Peyer's patch (tissue), 4 donors: ENCODE results near the gene TGIF2. TPM values are rescaled to one million over a fixed set of nuclear protein-coding genes. Genes with fewer than 3 reads are reported as not detected.

Experiments
- DNase-seq, 3 donors: peaks; one replicate each; pipeline ENCODE4 v3.0.0-alpha.2; 2017 to 2019
- H3K27ac ChIP-seq, 4 donors: fragments of 200-600 bp; sonication (generic); one replicate each; pipeline ENCODE4 v1.5.1; 2016 to 2019
- H3K27me3 ChIP-seq, 2 donors: fragments of 200-600 bp; sonication (generic); one replicate each; pipeline ENCODE4 v1.5.1; 2019
- H3K36me3 ChIP-seq, 3 donors: fragments of 200-600 bp; sonication (generic); one replicate each; pipeline ENCODE4 v1.5.1; 2016 to 2019
- H3K4me1 ChIP-seq, 4 donors: fragments of 200-600 bp; sonication (generic); one replicate each; pipeline ENCODE4 v1.5.1; 2016 to 2019
- H3K4me3 ChIP-seq, 4 donors: fragments of 200-600 bp; sonication (generic); 1 replicate in 3 of 4; 2 replicates in 1 of 4; pipeline ENCODE4 v1.5.1; 2016 to 2019; ENCODE audit warnings: mild to moderate bottlenecking in 1 of 4
- H3K9me3 ChIP-seq, 4 donors: fragments of 200-600 bp; sonication (generic); one replicate each; pipeline ENCODE4 v1.5.1; 2016 to 2019; ENCODE audit warnings: mild to moderate bottlenecking in 1 of 4
- POLR2A ChIP-seq, 2 donors: fragments of 450-650 bp; IDR thresholded peaks; one replicate each; pipeline ENCODE4 v1.5.1; 2017; ENCODE audit warnings: antibody characterized with exemption in 2 of 2, mild to moderate bottlenecking in 2 of 2, moderate library complexity in 2 of 2
- total RNA-seq, 4 donors: library from RNA; depleted of rRNA; stranded (reverse); fragments of >200 nt; gene quantifications; one replicate each; pipeline ENCODE4 v1.1.0, GENCODE V29; 2016
- TF ChIP-seq, protein P1 (sequence below), 6 experiments: fragments of 450-650 bp in 4 of 6; fragments of 200-600 bp in 2 of 6; sonication (generic) in 1 of 6; IDR thresholded peaks; one replicate each; pipeline ENCODE4 v1.5.1; 2017 to 2019; ENCODE audit warnings: antibody characterized with exemption in 6 of 6, mild to moderate bottlenecking in 3 of 6, moderate library complexity in 1 of 6

Gene TGIF2
- total RNA-seq, 4 donors from 2014 or later: 2.6 to 8.4 (median 4.5) TPM

DNA sequence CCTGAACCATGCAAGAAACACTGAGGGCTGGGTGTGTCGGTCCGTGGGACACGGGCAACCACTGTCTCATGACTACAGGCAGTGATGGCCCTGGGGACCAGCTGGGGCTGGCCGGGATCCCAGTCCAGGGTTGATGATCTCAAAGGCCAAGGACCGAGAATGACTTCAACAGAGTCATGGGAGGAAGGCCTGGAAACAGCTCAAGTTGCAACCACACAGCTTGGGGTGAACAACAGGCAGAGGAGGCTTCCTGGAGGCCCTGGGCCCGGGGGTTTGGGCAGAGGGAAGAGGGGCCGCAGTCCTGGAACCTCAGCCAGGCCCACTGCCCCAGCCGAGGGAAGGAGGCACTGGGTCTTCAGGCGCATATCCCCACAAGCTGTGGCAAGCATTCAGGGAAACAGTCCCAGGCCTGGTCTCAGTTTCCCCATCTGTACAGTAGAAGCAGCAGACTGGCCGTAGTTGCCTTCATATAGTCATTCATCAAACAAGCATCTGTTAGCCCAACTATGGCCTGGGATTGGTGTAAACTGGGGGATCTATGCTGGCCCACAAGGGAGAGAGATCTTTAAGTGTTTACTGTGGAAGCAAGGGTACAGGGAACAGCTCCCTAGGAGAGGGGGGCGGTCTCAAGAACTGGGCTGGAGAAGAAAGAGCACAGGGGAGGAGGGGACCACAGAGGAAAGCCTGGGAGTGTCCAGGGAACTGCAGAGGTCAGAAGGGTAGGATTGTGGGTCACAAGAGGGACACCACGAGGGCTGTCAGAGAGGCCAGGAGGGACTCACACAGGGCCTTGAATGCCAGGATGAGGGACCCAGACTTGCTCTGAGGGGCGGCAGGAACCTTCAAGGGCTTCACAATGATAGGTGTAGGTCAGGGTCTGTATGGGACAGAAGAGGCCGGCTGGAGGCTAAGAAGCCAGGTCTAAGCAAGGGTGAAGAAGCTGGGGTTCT lies 29.9 kb upstream of the TGIF2 start:
- Histone ChIP-seq H3K36me3 (no peaks in the 10 kb centered on the region), H3K27me3 (no peaks in the 10 kb centered on the region), H3K4me1 (peaks cover 0 to 19% (median 0%) of the 10 kb centered on the region in 4 donors), H3K9me3 (no peaks in the 10 kb centered on the region), H3K4me3 (peak overlapping the region in 3 of 4 donors; percentile 49 to 60 (median 59)), H3K27ac (peak overlapping the region; percentile 49 to 87 (median 82))
- peak in 2 of 3 donors; percentile 86 to 90 for DNase-seq
- peak in 1 of 2 donors; percentile 43 for TF ChIP-seq POLR2A (IDR thresholded peaks at IDR 0.05)
- TF ChIP-seq, protein P1, sequence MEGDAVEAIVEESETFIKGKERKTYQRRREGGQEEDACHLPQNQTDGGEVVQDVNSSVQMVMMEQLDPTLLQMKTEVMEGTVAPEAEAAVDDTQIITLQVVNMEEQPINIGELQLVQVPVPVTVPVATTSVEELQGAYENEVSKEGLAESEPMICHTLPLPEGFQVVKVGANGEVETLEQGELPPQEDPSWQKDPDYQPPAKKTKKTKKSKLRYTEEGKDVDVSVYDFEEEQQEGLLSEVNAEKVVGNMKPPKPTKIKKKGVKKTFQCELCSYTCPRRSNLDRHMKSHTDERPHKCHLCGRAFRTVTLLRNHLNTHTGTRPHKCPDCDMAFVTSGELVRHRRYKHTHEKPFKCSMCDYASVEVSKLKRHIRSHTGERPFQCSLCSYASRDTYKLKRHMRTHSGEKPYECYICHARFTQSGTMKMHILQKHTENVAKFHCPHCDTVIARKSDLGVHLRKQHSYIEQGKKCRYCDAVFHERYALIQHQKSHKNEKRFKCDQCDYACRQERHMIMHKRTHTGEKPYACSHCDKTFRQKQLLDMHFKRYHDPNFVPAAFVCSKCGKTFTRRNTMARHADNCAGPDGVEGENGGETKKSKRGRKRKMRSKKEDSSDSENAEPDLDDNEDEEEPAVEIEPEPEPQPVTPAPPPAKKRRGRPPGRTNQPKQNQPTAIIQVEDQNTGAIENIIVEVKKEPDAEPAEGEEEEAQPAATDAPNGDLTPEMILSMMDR (IDR thresholded peaks at IDR 0.05): no peak

GRCh38 chr20:36544134-36545018 lies 29.0 kb upstream of the TGIF2 start:
- no peak for DNase-seq
- no peaks in the 10 kb centered on the region for H3K36me3 ChIP-seq
- H3K4me1 ChIP-seq: peaks cover 0 to 19% (median 0%) of the 10 kb centered on the region in 4 donors
- peak overlapping the region in 3 of 4 donors; percentile 32 to 87 (median 83) for H3K27ac ChIP-seq
- H3K9me3 ChIP-seq: no peaks in the 10 kb centered on the region
- H3K27me3 ChIP-seq: no peaks in the 10 kb centered on the region
- H3K4me3 ChIP-seq: peak overlapping the region in 1 of 4 donors; percentile 60
- TF ChIP-seq POLR2A (IDR thresholded peaks at IDR 0.05): no peak
- TF ChIP-seq, protein P1 (IDR thresholded peaks at IDR 0.05): no peak

DNA sequence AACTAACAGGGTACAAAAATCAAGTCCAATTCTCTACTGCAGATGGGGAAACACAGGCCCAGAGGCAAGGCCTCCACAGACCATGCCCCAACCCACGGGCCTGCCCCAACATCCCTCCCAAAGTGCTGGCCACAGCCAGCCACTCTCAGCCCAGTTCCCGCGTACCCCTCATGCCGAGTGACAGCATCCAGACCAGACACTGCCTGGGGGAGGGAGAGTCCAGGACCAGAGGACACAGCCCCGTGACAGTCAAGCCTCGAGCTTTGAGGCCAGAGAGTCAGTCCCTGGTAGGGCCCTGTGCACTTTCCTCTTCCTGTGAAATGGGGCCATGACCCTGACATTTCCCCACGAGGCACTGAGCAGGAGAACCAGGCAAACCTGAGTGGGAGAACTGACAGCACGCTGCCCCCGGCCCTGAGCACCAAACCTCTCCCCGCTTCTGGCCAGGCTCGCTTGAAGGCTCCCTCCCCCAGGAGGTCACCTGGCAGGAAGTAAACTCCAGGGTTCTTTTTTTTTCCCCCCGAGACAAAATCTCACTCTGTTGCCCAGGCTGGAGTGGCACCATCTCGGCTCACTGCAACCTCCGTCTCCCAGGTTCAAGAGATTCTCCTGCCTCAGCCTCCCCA lies 27.2 kb upstream of the TGIF2 start:
- peaks cover 0 to 19% (median 0%) of the 10 kb centered on the region in 4 donors for H3K4me1 ChIP-seq

GRCh38 chr20:36547186-36548005 lies 26.0 kb upstream of the TGIF2 start:
- no peak for TF ChIP-seq POLR2A (IDR thresholded peaks at IDR 0.05)
- TF ChIP-seq, protein P1 (IDR thresholded peaks at IDR 0.05): no peak
- Histone ChIP-seq H3K27ac (no peak overlapping the region), H3K4me1 (peaks cover 0 to 18% (median 0%) of the 10 kb centered on the region in 4 donors), H3K27me3 (no peaks in the 10 kb centered on the region), H3K9me3 (no peaks in the 10 kb centered on the region), H3K36me3 (no peaks in the 10 kb centered on the region), H3K4me3 (no peak overlapping the region)
- no peak for DNase-seq

More for the DNA sequence above, 27.2 kb upstream of the TGIF2 start:
- no peaks in the 10 kb centered on the region for H3K36me3 ChIP-seq
- no peak overlapping the region for H3K4me3 ChIP-seq
- no peaks in the 10 kb centered on the region for H3K27me3 ChIP-seq
- no peak overlapping the region for H3K27ac ChIP-seq
- no peak for TF ChIP-seq POLR2A (IDR thresholded peaks at IDR 0.05)
- TF ChIP-seq, protein P1 (IDR thresholded peaks at IDR 0.05): no peak
- DNase-seq: no peak
- H3K9me3 ChIP-seq: no peaks in the 10 kb centered on the region
